PFSK-1 (cell line): ENCODE results near the gene PRRC2B.

Source experiments
- FOXP2 ChIP-seq: optimal IDR thresholded peaks from 2 replicates; pipeline ENCODE3; 2011; ENCODE audit warnings: borderline replicate concordance, control low read depth, inconsistent platforms; ENCODE audit not compliant: insufficient read depth; ENCODE audit errors: extremely low read length, extremely low read depth
- POLR2AphosphoS5 ChIP-seq: IDR thresholded peaks from 2 replicates; pipeline ENCODE4 v1.6.1; 2012; ENCODE audit warnings: low read depth, mild to moderate bottlenecking, control low read depth, low read length, moderate library complexity
- REST ChIP-seq, 2 experiments: IDR thresholded peaks; 2 replicates each; pipeline versions ENCODE4 v1.6.1 to v1.8.0; 2011 to 2012; ENCODE audit warnings: low read depth in 2 of 2, low read length in 2 of 2, control low read depth in 1 of 2, inconsistent platforms in 1 of 2, mild to moderate bottlenecking in 1 of 2, moderate library complexity in 1 of 2; ENCODE audit not compliant: insufficient read depth in 1 of 2
- SIN3A ChIP-seq: IDR thresholded peaks from 2 replicates; pipeline ENCODE4 v1.6.1; 2012; ENCODE audit warnings: mild to moderate bottlenecking, low read length, moderate library complexity, borderline replicate concordance; ENCODE audit not compliant: insufficient read depth
- TAF1 ChIP-seq: IDR thresholded peaks from 2 replicates; pipeline ENCODE4 v1.6.1; 2012; ENCODE audit warnings: low read length, control low read depth, borderline replicate concordance; ENCODE audit not compliant: insufficient read depth

PRRC2B gene

GRCh38 chr9:131482343-131483006, 88.6 kb downstream of the PRRC2B start:
- TF ChIP-seq REST (IDR thresholded peaks at IDR 0.05; ENCODE audit: insufficient read depth in 1 of 2, low read depth in 2 of 2, low read length in 2 of 2) (no peak), TAF1 (no peak), SIN3A (no peak), POLR2AphosphoS5 (no peak), FOXP2 (no peak)

GRCh38 chr9:131483319-131484050, 89.6 kb downstream of the PRRC2B start:
- no peak for TF ChIP-seq SIN3A
- TF ChIP-seq FOXP2 = no peak
- no peak for TF ChIP-seq REST (IDR thresholded peaks at IDR 0.05; ENCODE audit: insufficient read depth in 1 of 2, low read depth in 2 of 2, low read length in 2 of 2)
- TF ChIP-seq POLR2AphosphoS5 = no peak
- no peak for TF ChIP-seq TAF1

- TF ChIP-seq POLR2AphosphoS5 (no peak), TAF1 (no peak), REST (IDR thresholded peaks at IDR 0.05; ENCODE audit: insufficient read depth in 1 of 2, low read depth in 2 of 2, low read length in 2 of 2) (no peak), FOXP2 (no peak), SIN3A (no peak)
Measured at GRCh38 chr9:131484051-131484445, 90.2 kb downstream of the PRRC2B start.

- TF ChIP-seq SIN3A (no peak), POLR2AphosphoS5 (no peak), TAF1 (no peak), REST (IDR thresholded peaks at IDR 0.05; ENCODE audit: insufficient read depth in 1 of 2, low read depth in 2 of 2, low read length in 2 of 2) (no peak), FOXP2 (no peak)
Measured at GRCh38 chr9:131484560-131485185, 90.8 kb downstream of the PRRC2B start.
